Stimulated activated CD4-positive, alpha-beta T cell treated with anti-CD3 and anti-CD28 coated beads, Interleukin-4, amount 100 ng/mL, for 48 hours (primary cell): Measurements from ENCODE around the gene KIAA0930.
"Not testable (repeated sequence)": the region's sequence is repeated elsewhere in the genome, so short reads cannot be mapped to it uniquely, and the experiment has no call there.

ENCODE experiments used
- DNase-seq, 2 donors: peaks; one replicate each; pipeline ENCODE4 v3.0.0-alpha.2; 2020; ENCODE audit warnings: low read depth in 2 of 2

The KIAA0930 gene

DNA sequence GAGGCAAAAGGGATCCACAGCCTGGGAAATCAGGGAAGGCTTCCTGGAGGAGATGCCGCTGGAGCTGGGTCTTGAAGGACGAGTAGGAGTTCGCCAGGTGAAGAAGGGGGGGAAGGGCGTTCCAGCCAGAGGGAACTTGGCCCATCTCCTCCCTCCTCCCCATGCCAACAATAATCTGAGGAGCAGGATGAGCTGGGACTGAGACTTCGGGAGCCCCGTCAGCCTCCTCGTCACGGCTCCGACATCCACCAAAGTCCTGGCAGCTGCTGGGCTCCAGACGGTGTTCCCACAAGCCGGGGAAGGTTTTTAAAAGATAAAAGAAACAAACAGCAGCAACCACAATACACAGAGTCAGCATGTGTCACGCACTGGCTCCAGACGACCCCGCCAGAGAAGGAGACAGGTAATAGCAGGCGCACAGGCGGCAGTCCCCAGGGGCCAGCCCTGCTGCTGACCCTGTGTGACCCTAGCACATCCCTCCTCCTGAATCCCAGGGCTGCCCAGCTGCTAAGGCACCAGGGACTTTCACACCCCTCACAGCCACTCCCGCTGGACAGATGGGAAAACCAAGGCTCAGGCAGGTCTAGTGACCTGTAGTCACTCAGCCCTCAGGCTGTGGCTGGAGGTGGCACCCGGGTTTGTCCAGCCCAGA lies 39.7 kb downstream of the KIAA0930 start:
- no peak for DNase-seq

DNA sequence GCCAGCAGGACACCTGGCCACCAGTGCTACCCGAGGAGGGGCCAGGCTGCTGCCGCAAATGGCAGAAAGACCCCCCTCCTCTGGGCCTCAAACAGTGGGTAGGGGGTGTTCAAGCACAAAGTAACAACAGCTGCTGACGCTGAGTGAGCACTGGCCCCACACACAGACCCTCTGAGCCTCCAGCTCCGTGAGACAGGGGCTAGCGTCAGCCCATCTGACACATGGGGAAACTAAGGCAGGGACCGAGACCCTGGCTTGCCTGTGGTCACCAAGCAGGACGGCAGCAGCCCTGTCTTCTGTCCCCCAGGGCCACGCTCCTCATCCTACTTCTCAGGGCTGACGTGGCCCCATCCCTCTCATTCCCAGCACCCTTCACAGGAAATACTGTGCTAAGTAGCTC lies 40.5 kb downstream of the KIAA0930 start:
- no peak for DNase-seq

DNA sequence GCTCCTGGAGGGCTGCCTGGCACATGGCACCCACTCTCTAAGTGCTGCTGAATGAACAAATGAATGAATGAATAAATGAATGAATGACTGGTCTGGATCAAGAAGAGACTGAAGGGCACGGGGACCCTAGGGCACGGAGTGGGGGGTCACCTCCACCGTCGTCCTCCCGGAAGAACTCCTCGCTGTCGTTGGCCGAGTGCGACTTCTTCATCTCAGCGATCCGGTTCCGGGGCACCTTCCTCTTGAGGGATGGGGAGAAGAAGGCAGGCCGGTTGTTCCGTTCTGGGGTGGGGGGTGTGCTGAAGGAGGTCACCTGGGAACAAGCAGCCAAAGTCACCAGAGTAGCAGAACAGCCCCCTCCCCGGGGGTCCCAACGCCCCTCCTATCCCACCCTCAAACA lies 41.0 kb downstream of the KIAA0930 start:
- DNase-seq = no peak

DNA sequence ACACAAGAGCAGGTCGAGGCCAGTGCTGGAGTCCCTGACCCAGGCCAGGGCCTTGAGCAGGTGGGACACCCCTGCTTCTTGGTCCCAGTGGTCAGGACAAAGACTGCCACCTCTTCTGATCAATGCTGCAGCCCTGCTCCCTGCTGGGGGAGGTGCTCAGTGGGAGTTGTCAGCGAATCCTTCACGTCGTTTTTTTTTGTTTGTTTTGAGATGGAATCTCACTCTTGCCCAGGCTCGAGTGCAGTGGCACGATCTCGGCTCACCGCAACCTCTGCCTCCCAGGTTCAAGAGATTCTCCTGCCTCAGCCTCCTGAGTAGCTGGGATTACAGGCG lies 42.3 kb downstream of the KIAA0930 start:
- no peak for DNase-seq

DNA sequence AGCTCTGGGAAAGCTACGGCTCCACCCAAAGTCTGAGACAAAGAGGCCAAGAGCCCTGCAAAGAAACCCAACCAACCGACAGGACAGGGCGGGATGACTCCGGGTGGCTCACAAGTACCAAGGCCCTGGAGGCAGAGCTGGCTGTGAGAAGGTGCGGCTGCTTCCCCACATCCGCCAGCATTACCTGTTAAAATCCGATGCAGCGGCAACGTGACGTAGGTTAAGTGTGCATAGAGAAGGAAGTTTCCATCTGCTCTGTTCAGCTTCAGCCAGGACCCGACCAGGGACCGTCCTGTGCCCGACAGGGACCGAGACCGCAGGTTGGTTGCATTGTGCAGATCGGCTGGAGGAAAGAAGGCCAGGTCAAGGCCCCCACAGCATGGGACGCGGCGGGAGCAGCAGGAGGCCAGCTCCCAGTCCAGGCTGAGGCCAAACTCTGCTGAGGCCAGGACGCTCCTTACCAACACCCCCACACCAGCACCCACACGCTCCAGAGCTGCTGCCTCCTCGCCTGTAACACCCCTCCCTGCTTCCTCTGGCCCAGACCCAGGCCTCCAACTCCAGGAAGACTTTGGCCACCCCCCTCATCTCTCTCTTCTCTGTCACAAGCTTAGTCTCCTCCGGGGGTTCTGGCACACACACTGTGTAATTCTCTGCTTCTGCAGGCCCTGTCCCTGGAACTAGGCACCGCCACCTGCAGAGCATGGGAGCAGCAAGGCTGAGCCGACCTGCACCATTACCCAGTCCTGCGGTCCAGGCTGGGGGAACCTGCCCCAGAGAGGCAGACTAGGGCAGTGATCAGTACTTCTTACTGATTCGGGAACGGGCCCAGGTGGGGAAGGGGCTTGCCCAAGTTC lies 42.9 kb downstream of the KIAA0930 start:
- no peak for DNase-seq

DNA sequence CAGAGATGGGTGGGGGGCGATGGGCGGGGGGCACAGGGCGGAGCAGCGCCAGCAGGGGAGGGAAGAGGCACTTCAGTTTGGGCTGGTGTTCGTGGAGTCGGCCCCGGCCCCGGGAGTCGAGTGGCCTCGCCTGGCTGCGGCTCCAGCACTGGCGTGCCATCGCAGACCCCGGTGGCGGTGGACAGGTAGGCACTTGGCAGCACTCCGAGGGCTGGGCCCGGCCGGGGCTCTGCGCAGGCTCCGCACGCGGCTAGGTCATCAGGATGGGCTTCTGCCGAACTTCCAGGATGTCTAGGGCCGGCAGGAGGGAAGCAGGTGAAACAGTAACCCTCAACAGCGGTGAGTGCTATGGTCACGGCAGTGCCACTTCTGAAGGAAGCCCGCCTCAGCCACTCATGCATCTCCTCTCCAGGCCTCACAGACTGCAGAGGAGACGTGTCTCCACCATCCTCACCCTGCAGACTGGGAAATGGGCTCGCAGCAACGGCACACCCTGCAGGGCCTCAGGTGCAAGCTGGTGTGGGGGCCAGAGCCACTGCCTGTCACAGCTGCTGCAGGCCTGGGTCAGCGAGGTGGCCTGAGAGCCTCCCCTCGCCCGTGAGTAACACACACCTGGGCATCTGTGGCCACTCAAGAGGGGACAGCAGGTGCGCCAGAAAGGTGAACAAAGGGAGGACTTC lies 43.6 kb downstream of the KIAA0930 start:
- no peak for DNase-seq

DNA sequence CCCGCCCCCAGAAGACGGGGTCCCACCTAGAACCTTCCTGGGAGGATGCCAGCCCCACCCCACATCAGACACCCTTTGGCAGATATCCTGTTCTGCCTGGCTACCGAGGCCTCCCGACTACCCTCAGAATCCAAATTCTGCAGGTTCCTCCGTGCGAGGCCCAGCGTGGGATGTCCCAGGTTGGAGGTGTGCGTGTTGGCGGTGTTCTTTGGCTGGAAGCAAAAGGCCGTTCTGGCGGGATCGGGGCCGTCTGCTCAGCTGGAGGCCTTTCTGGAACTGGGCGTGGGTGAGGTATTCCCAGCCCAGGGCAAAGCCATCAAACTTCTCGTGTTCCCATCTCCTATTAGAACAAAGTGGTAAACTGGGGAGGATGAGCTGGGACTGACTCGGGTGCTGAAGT lies 44.4 kb downstream of the KIAA0930 start:
- DNase-seq = no peak

DNA sequence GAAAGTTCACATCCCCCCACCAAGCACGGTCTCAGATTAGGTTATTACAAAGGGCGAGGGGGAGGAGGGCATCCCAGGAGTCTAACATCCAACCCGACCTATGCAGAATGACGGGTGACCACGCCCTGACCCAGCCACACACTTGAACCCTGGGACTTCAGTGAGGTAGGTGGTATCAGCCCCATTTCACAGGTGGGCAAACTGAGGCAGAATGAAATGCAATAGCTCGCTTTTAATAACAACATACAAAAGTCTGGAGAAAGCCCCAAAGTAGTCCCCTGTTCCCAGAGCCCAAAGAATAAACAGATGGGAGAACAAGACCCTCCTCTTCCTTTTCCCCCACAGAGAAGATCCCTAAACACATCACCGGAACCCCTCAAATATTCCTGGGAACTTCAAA lies 45.1 kb downstream of the KIAA0930 start:
- no peak for DNase-seq

DNA sequence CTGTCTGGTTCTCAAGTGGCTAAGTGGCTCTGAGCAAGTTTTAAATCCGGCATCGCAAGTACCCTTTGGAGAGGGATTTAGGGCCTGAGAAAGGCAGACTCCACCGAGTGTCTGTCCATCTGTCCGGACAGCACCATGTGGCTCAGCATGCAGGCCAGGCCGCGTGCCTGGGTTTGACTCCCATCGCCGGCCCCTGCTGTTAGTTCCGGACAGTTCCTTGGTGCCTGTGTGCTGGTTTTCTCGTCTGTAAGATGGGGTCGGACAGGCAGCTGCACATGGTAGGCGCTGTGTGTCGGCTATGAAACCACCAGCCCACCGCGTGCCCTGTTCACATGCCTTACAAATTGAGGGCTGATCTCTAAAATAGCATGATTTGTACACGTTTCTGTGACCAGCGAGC lies 46.0 kb downstream of the KIAA0930 start:
- DNase-seq = no peak

DNA sequence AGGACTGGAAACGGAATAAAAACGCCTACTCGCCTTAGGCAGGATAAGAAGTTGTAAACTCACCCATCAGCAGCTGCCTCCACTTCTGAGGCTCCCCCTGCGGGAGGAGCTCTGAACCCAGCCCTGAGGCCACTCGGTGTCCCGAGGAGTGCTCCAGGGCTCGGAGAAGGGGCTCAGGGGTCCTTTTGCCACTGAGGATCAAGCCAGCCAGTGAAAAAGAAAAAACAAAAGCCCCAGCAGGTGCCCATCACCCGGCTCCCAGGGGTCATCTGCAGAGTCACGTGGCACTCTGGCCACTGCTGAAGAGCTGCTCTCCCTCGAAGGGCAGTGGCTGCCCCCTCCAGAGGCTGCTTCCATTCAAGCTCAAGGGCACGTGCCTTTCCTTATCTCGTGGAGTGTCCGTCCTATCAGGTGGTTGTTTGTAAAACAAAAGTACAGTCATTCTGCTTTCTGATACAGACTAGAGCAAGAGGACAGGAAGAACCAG lies 48.0 kb downstream of the KIAA0930 start:
- DNase-seq = no peak

DNA sequence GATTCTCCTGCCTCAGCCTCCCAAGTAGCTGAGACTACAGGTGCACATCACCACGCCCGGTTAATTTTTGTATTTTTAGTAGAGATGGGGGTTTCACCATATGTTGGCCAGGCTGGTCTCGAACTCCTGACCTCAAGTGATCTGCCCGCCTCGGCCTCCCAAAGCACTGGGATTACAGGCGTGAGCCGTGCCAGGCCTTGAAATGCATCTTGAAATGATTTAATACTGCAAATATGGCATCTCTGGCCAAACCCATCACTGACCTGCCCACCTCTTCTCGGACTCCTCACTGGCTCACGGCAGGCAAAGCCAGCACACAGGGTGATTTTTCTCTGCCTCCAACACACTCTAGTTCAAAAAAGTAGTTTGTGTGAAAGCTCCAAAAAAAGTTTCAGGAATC lies 48.9 kb downstream of the KIAA0930 start:
- not testable (repeated sequence) for DNase-seq

DNA sequence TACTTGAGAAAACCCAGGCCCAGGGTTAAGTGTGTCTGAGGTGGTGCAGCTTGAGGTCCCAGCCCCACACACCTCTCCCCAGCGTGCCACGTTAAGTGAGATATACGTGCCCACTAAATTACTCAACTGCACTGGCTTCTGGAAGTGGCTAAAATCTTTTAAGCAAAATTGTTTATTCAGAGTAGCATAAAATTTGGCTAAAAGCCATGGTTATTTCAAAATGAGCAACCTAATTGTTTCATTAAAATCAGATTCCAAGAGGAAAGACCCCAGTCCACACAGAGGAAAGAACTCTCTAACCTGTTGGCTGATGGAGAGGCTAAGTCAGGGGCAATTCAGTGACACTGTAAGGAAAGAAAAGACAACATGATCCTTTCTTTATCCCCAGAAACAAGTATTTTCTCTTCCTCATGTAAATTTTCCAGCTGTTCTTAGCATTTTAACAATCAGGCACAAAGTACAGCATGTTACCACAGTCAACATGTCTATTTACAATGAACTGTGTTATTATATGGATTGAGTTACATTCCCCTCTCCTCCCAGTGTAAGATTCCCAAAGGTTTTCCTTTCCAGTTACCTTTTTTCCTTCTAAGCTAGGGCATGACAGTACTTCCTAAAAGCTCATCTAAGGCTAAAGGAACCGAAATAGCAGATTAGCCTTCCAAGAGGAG lies 50.4 kb downstream of the KIAA0930 start:
- DNase-seq = no peak

DNA sequence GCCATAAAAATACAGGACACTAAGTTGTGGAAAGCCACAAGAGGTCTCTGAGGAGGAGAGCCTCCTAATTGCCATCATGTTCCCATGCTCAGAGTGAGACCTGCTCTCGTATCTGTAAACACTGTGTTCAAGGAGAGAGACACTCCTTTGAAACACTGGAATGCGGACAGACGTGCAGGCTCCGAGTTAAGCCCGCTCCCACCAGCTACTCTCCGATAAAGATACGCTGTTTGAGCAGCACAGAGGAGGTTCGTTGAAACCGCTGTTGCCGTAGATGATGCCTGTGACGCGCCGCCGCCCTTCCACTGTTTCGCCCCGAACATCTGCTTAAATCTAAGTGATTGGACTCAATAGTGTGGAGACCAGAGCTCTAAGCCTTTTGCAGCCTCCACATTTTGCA lies 51.9 kb downstream of the KIAA0930 start:
- no peak for DNase-seq

DNA sequence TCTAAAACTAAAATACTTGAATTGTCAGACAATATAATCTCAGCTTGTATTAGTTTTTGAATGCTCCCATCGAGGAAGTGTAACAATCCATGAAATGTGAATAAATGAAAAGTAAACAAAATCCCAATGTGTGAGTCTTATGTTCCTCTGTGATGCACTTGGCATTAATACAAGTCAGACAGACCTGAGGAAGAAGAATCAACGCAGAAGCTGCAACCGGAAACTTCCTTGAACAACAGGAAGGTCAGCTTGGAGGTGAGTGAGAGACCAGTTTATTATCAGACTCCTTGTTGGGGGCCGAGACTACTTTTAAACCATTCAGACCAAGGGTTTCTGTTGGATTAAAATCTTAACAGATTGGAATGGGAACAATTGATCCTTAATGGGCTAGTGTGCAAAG lies 52.8 kb downstream of the KIAA0930 start:
- DNase-seq = no peak

DNA sequence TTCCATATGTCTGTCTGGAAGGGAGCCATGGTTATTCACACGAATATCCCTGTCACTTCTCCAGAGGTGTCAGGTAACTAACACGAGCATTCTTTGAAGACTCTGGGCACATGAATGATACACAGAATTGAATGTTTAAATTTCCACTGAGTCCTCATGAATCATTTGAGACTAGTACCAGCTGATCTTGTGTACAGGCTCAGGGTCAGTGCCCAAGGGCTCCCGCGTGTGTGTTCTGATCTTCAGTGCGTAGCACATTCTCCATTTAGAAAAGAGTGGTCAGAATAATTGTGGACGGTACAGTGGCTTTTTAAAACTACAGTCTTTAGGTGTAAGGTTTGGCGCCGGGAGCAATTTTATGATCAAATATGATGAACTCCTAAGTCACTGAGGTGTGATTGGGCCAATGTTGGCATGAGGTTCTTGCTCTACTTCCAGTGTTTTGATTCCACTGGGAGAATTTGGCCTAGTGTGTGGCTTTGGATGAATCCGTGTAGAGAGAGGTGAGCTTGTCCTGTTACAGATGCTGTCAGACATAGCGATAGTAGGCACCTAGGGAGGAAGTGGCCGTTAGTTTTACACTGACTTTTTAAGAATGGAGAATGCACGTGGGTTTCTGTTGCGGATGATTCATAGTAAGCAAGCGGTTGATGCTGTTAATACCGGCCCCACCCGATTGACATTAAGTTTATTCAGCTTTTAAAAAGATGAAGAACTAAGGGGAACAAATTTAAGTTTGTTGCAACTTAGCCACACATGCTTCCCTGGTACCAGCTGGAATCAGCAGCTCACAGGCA lies 54.8 kb downstream of the KIAA0930 start:
- no peak for DNase-seq

DNA sequence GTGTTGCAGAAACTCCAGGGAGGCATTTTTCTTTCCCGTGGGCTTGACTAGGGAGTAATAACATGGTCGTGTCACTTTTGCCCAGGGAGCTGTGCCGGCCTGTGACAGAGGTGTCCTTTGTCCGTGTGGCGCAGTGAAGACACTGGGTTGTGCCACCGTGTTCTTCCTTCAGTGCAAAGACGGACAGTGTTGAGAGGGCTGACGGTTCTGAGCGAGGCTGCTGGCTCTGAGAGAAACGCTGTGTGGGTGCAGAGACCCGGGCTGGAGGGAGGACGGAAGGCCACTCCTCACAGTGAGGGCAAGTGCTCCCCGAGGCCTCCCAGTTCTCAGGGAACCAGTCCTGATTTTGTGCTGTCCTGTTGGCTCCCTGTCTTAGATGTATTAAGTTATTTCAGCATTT lies 56.7 kb downstream of the KIAA0930 start:
- no peak for DNase-seq

DNA sequence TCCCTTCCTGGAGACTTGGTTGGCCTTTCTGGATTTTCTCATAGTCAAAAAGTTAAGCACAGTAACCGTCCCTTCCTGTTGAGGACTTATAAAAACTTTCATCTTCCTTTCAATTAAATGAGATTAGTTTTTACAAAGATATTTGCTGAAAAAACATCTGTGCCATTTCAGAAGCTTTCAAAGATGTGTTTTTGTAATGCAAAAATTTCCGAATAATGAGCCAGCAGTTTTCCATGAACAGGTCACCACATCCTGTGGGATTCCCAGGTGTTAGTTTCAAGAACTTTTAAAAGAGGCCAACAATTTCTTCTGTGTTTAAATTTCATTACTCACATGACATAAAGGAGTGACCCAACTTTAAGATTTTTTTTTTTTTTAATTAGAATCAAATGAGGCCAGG lies 58.9 kb downstream of the KIAA0930 start:
- DNase-seq = no peak

DNA sequence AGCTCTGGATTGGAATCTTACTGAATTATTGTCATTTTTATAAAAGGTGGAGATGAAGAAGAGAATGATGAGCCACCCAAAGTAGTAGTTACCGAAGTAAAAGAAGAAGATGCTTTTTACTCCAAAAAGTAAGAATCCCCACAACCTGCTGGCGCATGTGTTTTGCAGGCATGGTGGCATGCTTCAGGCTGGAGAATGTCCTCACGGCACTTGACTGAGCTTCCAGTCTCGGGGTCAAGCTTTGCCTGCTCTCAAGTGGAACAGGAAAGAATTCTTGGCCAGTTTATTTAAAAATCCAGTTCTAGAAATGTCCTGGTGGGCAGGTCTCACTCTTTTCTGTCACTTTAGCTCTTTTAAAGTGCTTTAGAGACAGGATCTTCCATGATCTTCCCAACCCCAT lies 59.5 kb downstream of the KIAA0930 start:
- no peak for DNase-seq

DNA sequence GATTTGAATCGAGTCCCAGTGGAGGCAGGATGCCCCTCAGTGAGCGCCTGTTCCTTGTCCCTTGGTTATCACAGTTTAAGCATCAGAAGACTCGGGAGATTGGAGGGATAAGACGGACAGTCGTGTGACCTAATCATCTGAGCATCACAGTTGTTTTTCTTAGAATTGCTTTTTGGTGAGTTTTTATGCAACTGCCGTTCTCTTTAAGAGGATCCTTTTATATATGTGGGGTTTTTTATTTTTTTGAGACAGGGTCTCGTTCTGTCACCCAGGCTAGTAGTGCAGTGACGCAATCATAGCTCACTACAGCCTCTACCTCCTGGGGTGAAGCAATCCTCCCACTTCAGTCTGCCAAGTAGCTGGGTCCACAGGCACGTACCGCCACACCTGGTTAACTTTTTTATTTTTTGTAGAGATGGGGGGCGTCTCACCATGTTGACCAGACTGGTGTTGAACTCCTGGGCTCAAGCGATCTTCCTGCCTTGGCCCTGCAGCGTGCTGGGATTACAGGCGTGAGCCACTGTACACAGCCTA lies 60.5 kb downstream of the KIAA0930 start:
- no peak for DNase-seq

DNA sequence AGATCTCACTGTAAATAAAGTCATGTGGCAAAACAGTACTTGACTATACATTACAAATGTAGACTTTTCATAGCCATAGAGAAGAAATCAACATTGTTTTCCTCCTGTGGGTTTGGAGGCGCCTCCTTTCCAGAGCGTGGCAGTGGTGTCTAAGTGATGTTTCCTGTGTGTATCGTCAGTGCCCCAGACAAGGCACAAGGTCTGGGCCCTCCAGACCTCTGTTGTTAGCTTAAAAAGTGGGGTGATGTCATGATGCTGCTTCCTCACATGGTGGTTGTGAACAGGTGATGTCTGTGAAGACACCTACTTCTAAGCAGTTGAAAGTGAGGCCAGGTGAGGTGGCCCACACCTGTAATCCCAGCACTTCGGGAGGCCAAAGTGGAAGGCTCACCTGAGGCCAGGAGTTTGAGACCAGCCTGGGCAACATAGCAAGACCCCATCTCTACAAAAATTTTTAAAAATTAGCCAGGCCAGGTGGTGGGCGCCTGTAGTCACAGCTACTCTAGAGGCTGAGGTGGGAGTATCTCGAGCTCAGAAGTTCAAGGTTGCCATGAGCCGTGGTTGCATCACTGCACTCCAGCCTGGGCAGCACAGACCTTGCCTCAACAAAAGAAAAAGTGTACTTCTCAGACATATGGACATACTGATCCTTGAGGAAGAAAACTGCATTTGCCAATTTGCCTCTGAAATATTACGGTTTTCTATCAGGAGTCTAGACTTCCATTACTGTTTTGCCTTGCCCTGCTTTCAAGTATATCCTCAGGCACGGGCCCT lies 61.2 kb downstream of the KIAA0930 start:
- DNase-seq = no peak
